Right lobe of liver (tissue), 6 donors: Measurements from ENCODE around the gene SPATA31A7. TPM values are rescaled to one million over a fixed set of nuclear protein-coding genes. Genes with fewer than 3 reads are reported as not detected.
"Not testable (repeated sequence)": the region's sequence is repeated elsewhere in the genome, so short reads cannot be mapped to it uniquely, and the experiment has no call there.

Source experiments
- ATAC-seq, 4 donors: fragments of 200-7000 bp; cut with Tn5 transposase; one replicate each; pipeline ENCODE4 v1.9.1; 2020; ENCODE audit warnings: mild to moderate bottlenecking in 4 of 4, moderate library complexity in 4 of 4
- DNase-seq, 3 donors: peaks; one replicate each; pipeline ENCODE4 v3.0.0-alpha.2; 2020
- H3K27ac ChIP-seq, 3 donors: fragments of 200-600 bp; one replicate each; pipeline ENCODE4 v1.8.0; 2022
- H3K27me3 ChIP-seq, 2 donors: fragments of 200-600 bp; one replicate each; pipeline ENCODE4 v1.8.0; 2022
- H3K36me3 ChIP-seq, 4 donors: fragments of 200-600 bp; sonication (generic) in 1 of 4; one replicate each; pipeline versions ENCODE4 v1.5.1 to v1.8.0; 2017 to 2022; ENCODE audit warnings: control low read depth in 1 of 4
- H3K4me1 ChIP-seq, 4 donors: fragments of 200-600 bp; sonication (generic) in 1 of 4; one replicate each; pipeline versions ENCODE4 v1.5.1 to v1.8.0; 2017 to 2022; ENCODE audit warnings: control low read depth in 1 of 4
- H3K4me3 ChIP-seq, 3 donors: fragments of 200-600 bp; one replicate each; pipeline ENCODE4 v1.8.0; 2022
- H3K9me3 ChIP-seq, 4 donors: fragments of 200-600 bp; sonication (generic) in 1 of 4; one replicate each; pipeline versions ENCODE4 v1.5.1 to v1.8.0; 2017 to 2022; ENCODE audit warnings: control low read depth in 1 of 4
- WGBS: methylation state at CpG from one replicate; pipeline ENCODE4 v1.1.6; 2018; ENCODE audit warnings: low coverage, low lambda C conversion rate; ENCODE audit not compliant: insufficient coverage; ENCODE audit errors: missing lambda C conversion rate; 5-methylcytosine and 5-hydroxymethylcytosine counted together
- intact Hi-C, 2 donors: fragments of 100-400 bp; cut with DNase I; formaldehyde crosslinking; loops; one replicate each; pipeline versions ENCODE4 v1.11.2 to v1.14.1; 2022
- long read RNA-seq: library from polyadenylated mRNA; unstranded; transcript quantifications from one replicate; pipeline ENCODE4 v2.0.0, GENCODE V29; 2019
- small RNA-seq, 2 experiments: library from RNA; depleted of rRNA; stranded (forward); fragments of <200 nt; gene quantifications; one replicate each; pipeline ENCODE3, GENCODE V24; 2016
- total RNA-seq, 6 experiments: library from RNA; depleted of rRNA in 2 of 6; stranded (reverse); fragments of >200 nt in 2 of 6; fragmentation: NEBNext Ultra II Directional in 3 of 6; extraction: Animal tissue kit (Norgen Biotek cat#: 25700) in 3 of 6; gene quantifications; one replicate each; pipeline versions ENCODE4 v1.1.0 to v1.2.4, GENCODE V29; 2016 to 2023
- donor health status: DM: no; HTN: yes; CAD: no.
- donor health status: DM: no; HTN: no; CAD: no.
- donor health status: DM: no; HTN: no; CAD: no.
- donor health status: DM: no; HTN: yes; CAD: no.
- donor health status: DM: no; HTN: yes; CAD: no.

The SPATA31A7 gene
- not detected for total RNA-seq
- long read RNA-seq, result 0 reads

- H3K27me3 ChIP-seq, H3K36me3 ChIP-seq, DNase-seq, intact Hi-C loops, H3K27ac ChIP-seq, H3K4me1 ChIP-seq, H3K9me3 ChIP-seq, H3K4me3 ChIP-seq, ATAC-seq: not testable (repeated sequence)
- no CpG with 5 or more reads among the region's 7 CpGs for WGBS
These were observed at the start of gene SPATA31A7 for GRCh38 chr9:61189736-61190135. TSS of gene SPATA31A7 (plus strand) at chr9:61190036. CDS start at chr9:61190065, 29 bp downstream.

GRCh38 chr9:61226438-61226837, 36.6 kb downstream of the SPATA31A7 start:
- H3K4me1 ChIP-seq, H3K4me3 ChIP-seq, H3K36me3 ChIP-seq, DNase-seq, intact Hi-C loops, H3K27ac ChIP-seq, ATAC-seq, H3K9me3 ChIP-seq, H3K27me3 ChIP-seq: not testable (repeated sequence)
- WGBS, result 88% methylated on average over 1 of the region's 4 CpGs

Small RNA genes within 50 kb of the gene (small RNA-seq; reads per million reads assigned to genes)
- gene BX005040.2, result 0 reads per million in 2 experiments
